HEK293 (cell line): Measurements from ENCODE around the gene FOXC2.
A peak's percentile ranks its signal among the peaks of the same experiment; 100 is the strongest.

Experiments used
- CTCF ChIA-PET: fragments of 350-600 bp; formaldehyde crosslinking; extraction: SDS; loops from one replicate; lab custom pipeline; 2021; ENCODE audit warnings: antibody characterized with exemption; lab: Yijun Ruan, JAX
- POLR2A ChIA-PET: fragments of 300-600 bp; formaldehyde crosslinking; extraction: SDS; loops from one replicate; lab custom pipeline; 2020; ENCODE audit warnings: antibody characterized with exemption, inconsistent platforms; lab: Yijun Ruan, JAX
- H3K27ac ChIP-seq: fragments of 200-500 bp; sonication (Bioruptor generic); 2 replicates; pipeline ENCODE4 v1.5.1; 2014; ENCODE audit warnings: low read depth, low read length, control low read depth, inconsistent platforms; ENCODE audit errors: extremely low read depth
- H3K36me3 ChIP-seq, 2 experiments: fragments of 200-500 bp in 1 of 2; sonication (Bioruptor generic) in 1 of 2; 1 replicate in 1 of 2; 2 replicates in 1 of 2; pipeline ENCODE4 v1.5.1; 2014 to 2017; ENCODE audit warnings: inconsistent platforms in 2 of 2, low read length in 2 of 2; ENCODE audit not compliant: control insufficient read depth in 2 of 2, insufficient read depth in 1 of 2
- H3K4me1 ChIP-seq: fragments of 200-500 bp; sonication (Bioruptor generic); 2 replicates; pipeline ENCODE4 v1.5.1; 2014; ENCODE audit warnings: mild to moderate bottlenecking, low read length, inconsistent platforms; ENCODE audit not compliant: control insufficient read depth, insufficient read depth
- H3K4me3 ChIP-seq: 2 replicates; pipeline ENCODE4 v1.5.1; 2011; ENCODE audit warnings: low read depth, mild to moderate bottlenecking, control low read depth, low read length, moderate library complexity
- H3K9me3 ChIP-seq: fragments of 200-500 bp; sonication (Bioruptor generic); 2 replicates; pipeline ENCODE4 v1.5.1; 2014; ENCODE audit warnings: low read depth, low read length, inconsistent platforms; ENCODE audit not compliant: control insufficient read depth, insufficient read depth
- EGR2 ChIP-seq: fragments of 450-650 bp; formaldehyde crosslinking; IDR thresholded peaks from 2 replicates; pipeline ENCODE4 v1.5.1; 2016; ENCODE audit warnings: low read depth, missing biosample characterization, missing genetic modification characterization
- GLI2 ChIP-seq: fragments of 450-650 bp; formaldehyde crosslinking; IDR thresholded peaks from 2 replicates; pipeline ENCODE4; 2017; ENCODE audit warnings: missing biosample characterization, missing genetic modification characterization, low read depth, borderline replicate concordance
- HOXD13 ChIP-seq: sonication (generic); formaldehyde crosslinking; IDR thresholded peaks from 2 replicates; pipeline ENCODE4 v1.8.0; 2022; ENCODE audit warnings: missing genetic modification reagents, borderline replicate concordance
- SCRT2 ChIP-seq: fragments of 450-650 bp; formaldehyde crosslinking; IDR thresholded peaks from 2 replicates; pipeline ENCODE4 v1.5.1; 2016; ENCODE audit warnings: missing biosample characterization, missing genetic modification characterization
- ZBTB7A ChIP-seq: fragments of 450-650 bp; formaldehyde crosslinking; IDR thresholded peaks from 2 replicates; pipeline ENCODE4 v1.5.1; 2016; ENCODE audit warnings: low read depth, missing biosample characterization, missing genetic modification characterization
- ZFHX2 ChIP-seq: fragments of 450-650 bp; formaldehyde crosslinking; conservative IDR thresholded peaks from 2 replicates; pipeline ENCODE4 v1.5.1; 2016; ENCODE audit warnings: missing biosample characterization, missing genetic modification characterization
- ZNF16 ChIP-seq: fragments of 450-650 bp; formaldehyde crosslinking; IDR thresholded peaks from 2 replicates; pipeline ENCODE4 v1.5.1; 2016; ENCODE audit warnings: low read depth, missing biosample characterization, missing genetic modification characterization
- ZNF223 ChIP-seq: fragments of 450-650 bp; formaldehyde crosslinking; IDR thresholded peaks from 2 replicates; pipeline ENCODE4 v1.5.1; 2016; ENCODE audit warnings: missing biosample characterization, missing genetic modification characterization
- ZNF335 ChIP-seq: fragments of 450-650 bp; formaldehyde crosslinking; conservative IDR thresholded peaks from 2 replicates; pipeline ENCODE4 v1.5.1; 2016; ENCODE audit warnings: missing biosample characterization, missing genetic modification characterization
- ZNF423 ChIP-seq: fragments of 450-650 bp; formaldehyde crosslinking; IDR thresholded peaks from 2 replicates; pipeline ENCODE4 v1.5.1; 2016; ENCODE audit warnings: missing biosample characterization, missing genetic modification characterization
- ZNF549 ChIP-seq: fragments of 450-650 bp; IDR thresholded peaks from 2 replicates; pipeline ENCODE4 v1.5.1; 2018; ENCODE audit warnings: missing biosample characterization, missing genetic modification characterization, mild to moderate bottlenecking, inconsistent platforms, moderate library complexity
- ZNF707 ChIP-seq: fragments of 450-650 bp; formaldehyde crosslinking; IDR thresholded peaks from 2 replicates; pipeline ENCODE4 v1.5.1; 2016; ENCODE audit warnings: missing biosample characterization, missing genetic modification characterization
- ZNF843 ChIP-seq: fragments of 450-650 bp; formaldehyde crosslinking; IDR thresholded peaks from 2 replicates; pipeline ENCODE4 v1.5.1; 2016; ENCODE audit warnings: missing biosample characterization, missing genetic modification characterization
- ZSCAN23 ChIP-seq: fragments of 450-650 bp; formaldehyde crosslinking; IDR thresholded peaks from 2 replicates; pipeline ENCODE4 v1.5.1; 2016; ENCODE audit warnings: missing biosample characterization, missing genetic modification characterization
- TF ChIP-seq, protein P1 (sequence below): fragments of 450-650 bp; formaldehyde crosslinking; IDR thresholded peaks from 2 replicates; pipeline ENCODE4 v1.5.1; 2016; ENCODE audit warnings: missing biosample characterization, missing genetic modification characterization, borderline replicate concordance
- TF ChIP-seq, protein P2 (sequence below): fragments of 450-650 bp; formaldehyde crosslinking; IDR thresholded peaks from 2 replicates; pipeline ENCODE4 v1.5.1; 2016; ENCODE audit warnings: missing biosample characterization, missing genetic modification characterization, low read depth

The FOXC2 gene

DNA sequence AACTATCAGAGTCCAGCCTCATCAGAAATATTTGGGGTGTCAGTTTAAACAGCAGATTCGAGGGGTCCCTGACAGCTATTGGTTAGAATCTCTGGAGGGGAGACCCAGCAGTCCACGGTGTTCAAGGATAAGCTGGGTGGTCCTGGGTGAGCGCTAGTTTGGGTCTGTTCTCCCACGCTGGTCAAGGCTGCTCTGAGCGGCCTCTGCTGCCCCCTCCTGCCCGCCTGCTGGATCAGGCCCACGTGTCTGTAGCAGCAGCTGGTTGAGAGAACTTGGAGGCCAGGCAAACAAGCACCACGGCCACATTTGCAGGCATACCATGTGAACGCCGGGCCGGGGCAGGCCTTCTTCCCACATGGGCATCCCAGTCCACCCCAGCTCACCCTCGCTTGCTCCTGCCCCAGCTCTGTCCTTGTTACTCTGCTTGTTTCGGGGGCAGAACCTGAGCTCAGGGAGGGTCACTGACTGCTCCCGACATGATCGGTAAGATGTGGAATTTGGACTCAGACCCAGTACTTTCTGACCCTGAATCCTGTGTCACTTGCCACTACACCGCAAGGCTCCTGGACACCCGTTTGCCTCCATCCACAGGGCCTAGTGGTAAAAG is 48.9 kb upstream of the FOXC2 start (continued):
- TF ChIP-seq, protein P1, sequence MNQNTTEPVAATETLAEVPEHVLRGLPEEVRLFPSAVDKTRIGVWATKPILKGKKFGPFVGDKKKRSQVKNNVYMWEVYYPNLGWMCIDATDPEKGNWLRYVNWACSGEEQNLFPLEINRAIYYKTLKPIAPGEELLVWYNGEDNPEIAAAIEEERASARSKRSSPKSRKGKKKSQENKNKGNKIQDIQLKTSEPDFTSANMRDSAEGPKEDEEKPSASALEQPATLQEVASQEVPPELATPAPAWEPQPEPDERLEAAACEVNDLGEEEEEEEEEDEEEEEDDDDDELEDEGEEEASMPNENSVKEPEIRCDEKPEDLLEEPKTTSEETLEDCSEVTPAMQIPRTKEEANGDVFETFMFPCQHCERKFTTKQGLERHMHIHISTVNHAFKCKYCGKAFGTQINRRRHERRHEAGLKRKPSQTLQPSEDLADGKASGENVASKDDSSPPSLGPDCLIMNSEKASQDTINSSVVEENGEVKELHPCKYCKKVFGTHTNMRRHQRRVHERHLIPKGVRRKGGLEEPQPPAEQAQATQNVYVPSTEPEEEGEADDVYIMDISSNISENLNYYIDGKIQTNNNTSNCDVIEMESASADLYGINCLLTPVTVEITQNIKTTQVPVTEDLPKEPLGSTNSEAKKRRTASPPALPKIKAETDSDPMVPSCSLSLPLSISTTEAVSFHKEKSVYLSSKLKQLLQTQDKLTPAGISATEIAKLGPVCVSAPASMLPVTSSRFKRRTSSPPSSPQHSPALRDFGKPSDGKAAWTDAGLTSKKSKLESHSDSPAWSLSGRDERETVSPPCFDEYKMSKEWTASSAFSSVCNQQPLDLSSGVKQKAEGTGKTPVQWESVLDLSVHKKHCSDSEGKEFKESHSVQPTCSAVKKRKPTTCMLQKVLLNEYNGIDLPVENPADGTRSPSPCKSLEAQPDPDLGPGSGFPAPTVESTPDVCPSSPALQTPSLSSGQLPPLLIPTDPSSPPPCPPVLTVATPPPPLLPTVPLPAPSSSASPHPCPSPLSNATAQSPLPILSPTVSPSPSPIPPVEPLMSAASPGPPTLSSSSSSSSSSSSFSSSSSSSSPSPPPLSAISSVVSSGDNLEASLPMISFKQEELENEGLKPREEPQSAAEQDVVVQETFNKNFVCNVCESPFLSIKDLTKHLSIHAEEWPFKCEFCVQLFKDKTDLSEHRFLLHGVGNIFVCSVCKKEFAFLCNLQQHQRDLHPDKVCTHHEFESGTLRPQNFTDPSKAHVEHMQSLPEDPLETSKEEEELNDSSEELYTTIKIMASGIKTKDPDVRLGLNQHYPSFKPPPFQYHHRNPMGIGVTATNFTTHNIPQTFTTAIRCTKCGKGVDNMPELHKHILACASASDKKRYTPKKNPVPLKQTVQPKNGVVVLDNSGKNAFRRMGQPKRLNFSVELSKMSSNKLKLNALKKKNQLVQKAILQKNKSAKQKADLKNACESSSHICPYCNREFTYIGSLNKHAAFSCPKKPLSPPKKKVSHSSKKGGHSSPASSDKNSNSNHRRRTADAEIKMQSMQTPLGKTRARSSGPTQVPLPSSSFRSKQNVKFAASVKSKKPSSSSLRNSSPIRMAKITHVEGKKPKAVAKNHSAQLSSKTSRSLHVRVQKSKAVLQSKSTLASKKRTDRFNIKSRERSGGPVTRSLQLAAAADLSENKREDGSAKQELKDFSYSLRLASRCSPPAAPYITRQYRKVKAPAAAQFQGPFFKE, result no peak
- TF ChIP-seq ZNF16 (tag by site-specific recombination) (no peak), ZNF843 (no peak), ZNF549 (no peak), ZSCAN23 (tag by site-specific recombination) (no peak), ZNF423 (tag by site-specific recombination) (no peak), EGR2 (tag by site-specific recombination) (peak; percentile 60; the same call in 1 of the 2 replicates), ZFHX2 (tag by site-specific recombination) (peak; percentile 64), ZNF707 (tag by site-specific recombination) (no peak), ZNF335 (tag by site-specific recombination) (peak; percentile 22; the same call in 1 of the 2 replicates), ZBTB7A (no peak)

DNA sequence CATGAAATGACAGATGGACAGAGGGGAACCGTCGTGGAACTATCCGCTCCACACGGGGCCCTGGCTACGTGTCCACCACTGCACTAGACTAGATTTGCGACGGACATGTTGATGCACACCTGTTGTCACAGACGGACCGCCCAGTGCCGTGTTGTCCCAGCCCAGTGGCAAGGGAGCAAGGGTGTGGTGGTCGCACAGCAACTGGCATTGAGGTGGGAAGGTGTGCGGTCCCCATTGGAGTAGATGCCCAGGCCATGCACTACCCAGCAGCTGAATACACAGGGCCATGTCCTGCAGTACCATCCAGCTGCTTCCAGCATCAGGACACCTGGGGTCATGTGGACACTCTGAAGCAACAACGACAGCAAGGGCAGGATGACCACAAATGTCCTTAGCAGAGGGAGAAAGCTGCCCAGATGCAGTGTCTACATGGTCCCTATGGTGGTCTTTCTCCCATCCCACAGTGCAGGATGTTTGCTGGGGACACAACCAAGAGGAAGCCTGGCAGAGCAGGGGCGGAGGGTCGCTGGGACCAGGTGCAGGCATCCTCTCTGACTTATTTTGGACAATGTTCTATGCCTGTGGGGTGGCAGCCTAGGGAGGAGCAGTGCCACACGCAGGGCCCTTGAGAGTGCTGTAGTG is 47.5 kb upstream of the FOXC2 start:
- ChIA-PET CTCF (interaction anchor here (0.6 to 6.0 kb wide), 25 partner anchors 8 to 698 kb away, joined by 3 to 135 read pairs (median 6); no protein-coding TSS in a partner anchor), POLR2A (interaction anchor here (2.3 kb wide), 1 partner anchor 266 kb away, joined by 15 read pairs; no protein-coding TSS in a partner anchor)
- TF ChIP-seq, protein P2, sequence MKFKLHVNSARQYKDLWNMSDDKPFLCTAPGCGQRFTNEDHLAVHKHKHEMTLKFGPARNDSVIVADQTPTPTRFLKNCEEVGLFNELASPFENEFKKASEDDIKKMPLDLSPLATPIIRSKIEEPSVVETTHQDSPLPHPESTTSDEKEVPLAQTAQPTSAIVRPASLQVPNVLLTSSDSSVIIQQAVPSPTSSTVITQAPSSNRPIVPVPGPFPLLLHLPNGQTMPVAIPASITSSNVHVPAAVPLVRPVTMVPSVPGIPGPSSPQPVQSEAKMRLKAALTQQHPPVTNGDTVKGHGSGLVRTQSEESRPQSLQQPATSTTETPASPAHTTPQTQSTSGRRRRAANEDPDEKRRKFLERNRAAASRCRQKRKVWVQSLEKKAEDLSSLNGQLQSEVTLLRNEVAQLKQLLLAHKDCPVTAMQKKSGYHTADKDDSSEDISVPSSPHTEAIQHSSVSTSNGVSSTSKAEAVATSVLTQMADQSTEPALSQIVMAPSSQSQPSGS (tag by site-specific recombination), result no peak
- TF ChIP-seq SCRT2 (tag by site-specific recombination) (0 out of 2 replicates have a peak, but pooled peaks have one; percentile 16), HOXD13 (CRISPR knock-in tag) (no peak), ZNF335 (tag by site-specific recombination) (no peak), ZNF223 (no peak), GLI2 (no peak)
- no peak overlapping the region for H3K4me3 ChIP-seq
- no peaks in the 10 kb centered on the region for H3K4me1 ChIP-seq
- peaks cover 0 to 8% of the 10 kb centered on the region in 2 experiments; a peak in 1 of 3 replicates for H3K36me3 ChIP-seq
- no peak overlapping the region for H3K27ac ChIP-seq
- no peaks in the 10 kb centered on the region for H3K9me3 ChIP-seq
